SW480 (cell line): ENCODE data around the gene NFKBIB.

Experiments used
- DNase-seq: peaks from one replicate; pipeline ENCODE4 v3.0.0-alpha.2; 2016; ENCODE audit warnings: low spot score

NFKBIB gene

GRCh38 chr19:38958301-38958700, 58.5 kb downstream of the NFKBIB start:
- no peak for DNase-seq
